Activated CD8-positive, alpha-beta memory T cell treated with anti-CD3 and anti-CD28 coated beads, Interleukin-2, amount 10 ng/mL, durations not matched to agents 7 days and 5 days (primary cell): ENCODE measurements around the gene KIAA1671. TPM values are rescaled to one million over a fixed set of nuclear protein-coding genes. Genes with fewer than 3 reads are reported as not detected.
A peak's percentile ranks its signal among the peaks of the same experiment; 100 is the strongest.

ENCODE experiments used
- ATAC-seq: fragments of 150-1000 bp; cut with Tn5 transposase; one replicate; pipeline ENCODE4 v1.10.0; 2021; ENCODE audit warnings: moderate library complexity
- CTCF ChIA-PET: fragments of 350-600 bp; sonication (Branson Sonifier 250); formaldehyde crosslinking; loops from one replicate; lab custom pipeline; 2021; ENCODE audit warnings: antibody characterized with exemption; lab: Charles Lee
- DNase-seq: peaks from one replicate; pipeline ENCODE4 v3.0.0-alpha.2; 2020
- H3K27ac Mint-ChIP-seq: one replicate; pipeline ENCODE4 v1.8.0; 2021; ENCODE audit warnings: mild to moderate bottlenecking, mixed read lengths
- H3K27me3 Mint-ChIP-seq: one replicate; pipeline ENCODE4 v1.8.0; 2021; ENCODE audit warnings: mixed read lengths
- H3K36me3 Mint-ChIP-seq: one replicate; pipeline ENCODE4 v1.8.0; 2021; ENCODE audit warnings: mild to moderate bottlenecking, mixed read lengths
- H3K4me1 Mint-ChIP-seq: one replicate; pipeline ENCODE4 v1.8.0; 2021; ENCODE audit warnings: mixed read lengths
- H3K4me3 Mint-ChIP-seq: one replicate; pipeline ENCODE4 v1.8.0; 2021; ENCODE audit warnings: mild to moderate bottlenecking, moderate library complexity, mixed read lengths
- H3K9me3 Mint-ChIP-seq: one replicate; pipeline ENCODE4 v1.8.0; 2022; ENCODE audit warnings: low read depth, mixed read lengths
- total RNA-seq, 2 experiments: library from RNA; stranded (reverse); gene quantifications; one replicate each; pipeline ENCODE4 v1.2.3, GENCODE V29; 2021

Gene KIAA1671
- total RNA-seq, 2 experiments from 2014 or later = 11.4 to 20.1 TPM

- no peaks in the 10 kb centered on the region for H3K4me1 Mint-ChIP-seq
- ATAC-seq (no peak), DNase-seq (no peak)
- H3K9me3 Mint-ChIP-seq = no peaks in the 10 kb centered on the region
- H3K36me3 Mint-ChIP-seq = no peaks in the 10 kb centered on the region
- H3K4me3 Mint-ChIP-seq = no peak overlapping the region
- CTCF ChIA-PET = interaction anchor here (1.1 kb wide), 1 partner anchor 23 kb away, joined by 3 read pairs; no protein-coding TSS in a partner anchor
- no peaks in the 10 kb centered on the region for H3K27me3 Mint-ChIP-seq
- no peak overlapping the region for H3K27ac Mint-ChIP-seq
These were observed 150.2 kb downstream of the KIAA1671 start for GRCh38 chr22:25102722-25103121.

- no peaks in the 10 kb centered on the region for H3K27me3 Mint-ChIP-seq
- CTCF ChIA-PET = interaction anchor here (1.0 kb wide), 1 partner anchor 55 kb away, joined by 3 read pairs; no protein-coding TSS in a partner anchor
- ATAC-seq = no peak
- H3K4me1 Mint-ChIP-seq = no peaks in the 10 kb centered on the region
- H3K4me3 Mint-ChIP-seq = no peak overlapping the region
- H3K9me3 Mint-ChIP-seq = no peaks in the 10 kb centered on the region
- H3K27ac Mint-ChIP-seq = no peak overlapping the region
- H3K36me3 Mint-ChIP-seq = no peaks in the 10 kb centered on the region
- DNase-seq = no peak
These were observed 151.9 kb downstream of the KIAA1671 start for GRCh38 chr22:25104367-25104766.

DNA sequence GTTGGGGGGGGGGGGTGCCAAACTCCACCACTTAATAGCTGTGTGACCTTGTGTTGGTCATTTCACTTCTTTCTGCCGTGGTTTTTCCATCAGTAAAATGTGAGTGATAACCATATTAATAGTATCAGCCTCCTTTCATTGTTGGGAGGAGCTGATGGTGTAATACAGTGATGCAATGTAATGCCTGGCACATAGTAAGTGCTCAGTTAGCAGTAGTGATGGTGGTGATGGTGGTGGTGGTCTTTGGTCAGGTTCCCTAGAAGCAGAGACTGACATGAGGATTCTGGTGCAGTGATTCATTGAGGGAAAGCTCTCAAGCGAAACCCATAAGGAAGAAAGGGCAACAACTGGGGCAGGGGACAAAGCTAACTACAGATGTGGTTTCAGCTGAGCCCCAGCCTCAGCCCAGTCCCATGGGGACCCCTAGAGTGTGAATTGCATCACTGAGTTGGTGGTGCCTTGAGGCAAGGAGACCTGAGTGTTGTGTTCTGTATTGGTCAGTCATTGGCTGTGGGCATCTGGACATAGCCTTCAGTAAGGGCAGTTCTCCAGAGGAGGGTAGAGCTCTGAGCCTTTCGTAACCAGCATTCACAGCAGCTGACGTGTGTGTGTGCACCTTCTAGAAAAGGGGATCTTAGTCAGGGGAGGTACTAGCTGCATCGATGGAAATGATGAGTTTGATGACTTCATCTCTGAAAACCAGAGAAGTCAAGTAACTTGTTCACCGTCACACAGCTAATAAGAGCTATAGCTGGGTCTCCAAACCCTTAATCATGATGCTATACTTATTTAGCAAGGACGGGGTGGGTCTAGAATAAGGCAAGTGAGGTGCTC lies 153.5 kb downstream of the KIAA1671 start:
- Mint-ChIP-seq H3K36me3 (no peaks in the 10 kb centered on the region), H3K27me3 (no peaks in the 10 kb centered on the region), H3K9me3 (no peaks in the 10 kb centered on the region), H3K4me3 (no peak overlapping the region), H3K27ac (no peak overlapping the region), H3K4me1 (peaks cover 7% of the 10 kb centered on the region)
- ATAC-seq = no peak
- DNase-seq = no peak
- CTCF ChIA-PET = interaction anchor here (1.5 to 1.9 kb wide), 2 partner anchors 11 to 29 kb away, joined by 3 to 6 read pairs; no protein-coding TSS in a partner anchor

DNA sequence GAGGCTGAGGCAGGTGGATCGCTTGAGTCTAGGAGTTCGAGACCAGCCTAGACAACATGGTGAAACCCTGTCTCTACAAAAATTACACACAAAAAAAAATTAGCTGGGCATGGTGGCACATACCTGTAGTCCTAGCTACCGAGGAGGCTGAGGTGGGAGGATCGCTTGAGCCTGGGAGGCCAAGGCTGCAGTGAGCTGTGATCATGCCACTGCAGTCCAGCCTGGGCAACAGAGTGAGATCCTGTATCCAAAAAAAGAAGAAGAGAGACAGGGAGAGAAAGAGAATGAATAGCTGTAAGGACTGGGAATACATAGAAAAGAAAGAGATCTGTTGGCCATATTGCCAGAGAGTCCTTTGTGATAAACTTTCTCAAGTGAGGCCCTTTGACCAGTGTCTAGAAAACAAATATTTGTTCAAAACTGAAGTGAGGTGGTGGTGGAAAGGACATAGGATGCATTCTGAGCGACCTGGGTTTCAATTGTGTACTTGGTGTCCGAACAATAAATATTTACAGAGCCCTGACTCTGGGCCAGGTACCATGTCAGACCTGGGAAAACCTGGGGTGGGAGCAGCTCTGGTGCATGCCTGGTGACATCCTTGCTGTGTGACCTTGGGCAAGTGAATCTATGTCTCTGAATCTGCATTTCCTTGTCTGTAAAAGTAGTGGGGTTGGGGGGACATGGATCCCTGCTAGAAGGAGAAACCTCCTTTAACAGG lies 157.5 kb downstream of the KIAA1671 start:
- CTCF ChIA-PET = interaction anchor here (0.6 to 3.6 kb wide), 13 partner anchors 14 to 224 kb away, joined by 3 to 23 read pairs (median 3); no protein-coding TSS in a partner anchor
- H3K27ac Mint-ChIP-seq = no peak overlapping the region

GRCh38 chr22:25110596-25110845 lies 158.0 kb downstream of the KIAA1671 start:
- no peaks in the 10 kb centered on the region for H3K9me3 Mint-ChIP-seq
- no peaks in the 10 kb centered on the region for H3K27me3 Mint-ChIP-seq
- CTCF ChIA-PET = interaction anchor here (1.1 to 3.6 kb wide), 12 partner anchors 14 to 223 kb away, joined by 3 to 23 read pairs (median 3); no protein-coding TSS in a partner anchor
- ATAC-seq (no peak), DNase-seq (no peak)
- peak overlapping the region; percentile 65 for H3K4me3 Mint-ChIP-seq
- no peak overlapping the region for H3K27ac Mint-ChIP-seq
- peaks cover 10% of the 10 kb centered on the region for H3K4me1 Mint-ChIP-seq
- H3K36me3 Mint-ChIP-seq = no peaks in the 10 kb centered on the region

More for the DNA sequence above, 157.5 kb downstream of the KIAA1671 start:
- DNase-seq (no peak), ATAC-seq (no peak)
- H3K4me1 Mint-ChIP-seq = peaks cover 10% of the 10 kb centered on the region
- no peaks in the 10 kb centered on the region for H3K9me3 Mint-ChIP-seq
- H3K4me3 Mint-ChIP-seq = no peak overlapping the region
- no peaks in the 10 kb centered on the region for H3K36me3 Mint-ChIP-seq
- H3K27me3 Mint-ChIP-seq = no peaks in the 10 kb centered on the region

DNA sequence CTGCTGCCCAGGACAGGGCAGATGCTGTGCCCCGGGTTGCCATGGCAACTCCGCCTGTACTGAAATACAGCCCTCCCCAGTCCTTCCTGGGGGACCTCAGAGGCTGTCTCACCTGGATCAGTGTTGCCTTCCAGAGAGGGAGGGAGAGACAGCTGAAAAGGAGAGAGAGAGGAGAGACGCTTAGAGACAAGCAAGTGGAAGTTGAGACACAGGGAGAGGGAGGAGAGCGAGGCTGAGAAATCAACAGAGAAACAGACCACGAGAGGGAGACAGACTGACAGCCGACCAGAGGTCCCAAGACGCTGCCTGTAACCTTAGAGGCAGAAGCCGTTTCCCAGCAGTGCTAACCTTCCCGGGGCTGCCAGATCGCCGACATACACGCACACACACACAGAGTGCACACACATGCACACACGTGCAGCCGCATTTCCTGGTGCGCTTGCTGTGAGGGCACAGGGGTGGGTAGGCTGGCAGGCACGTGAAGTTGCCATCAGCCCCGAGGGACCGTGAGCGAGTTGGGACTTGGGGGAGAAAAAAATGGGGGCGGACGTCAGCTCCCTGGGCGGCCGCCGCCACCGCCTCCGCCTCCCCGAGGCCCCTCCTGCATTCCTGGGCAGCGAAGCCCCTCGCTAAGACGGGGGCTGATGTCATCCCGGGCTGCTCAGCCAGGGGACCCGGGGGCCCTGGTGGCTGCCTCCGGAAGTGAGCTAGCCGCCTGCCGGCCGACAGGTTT lies 158.5 kb downstream of the KIAA1671 start:
- no peaks in the 10 kb centered on the region for H3K36me3 Mint-ChIP-seq
- CTCF ChIA-PET = interaction anchor here (0.7 to 3.6 kb wide), 18 partner anchors 13 to 223 kb away, joined by 3 to 23 read pairs (median 3); no protein-coding TSS in a partner anchor
- peak; percentile 90 for ATAC-seq
- DNase-seq = peak; percentile 61
- peak overlapping the region; percentile 65 for H3K4me3 Mint-ChIP-seq
- peaks cover 10% of the 10 kb centered on the region for H3K4me1 Mint-ChIP-seq
- H3K27ac Mint-ChIP-seq = peak overlapping the region; percentile 35
- no peaks in the 10 kb centered on the region for H3K27me3 Mint-ChIP-seq
- no peaks in the 10 kb centered on the region for H3K9me3 Mint-ChIP-seq

DNA sequence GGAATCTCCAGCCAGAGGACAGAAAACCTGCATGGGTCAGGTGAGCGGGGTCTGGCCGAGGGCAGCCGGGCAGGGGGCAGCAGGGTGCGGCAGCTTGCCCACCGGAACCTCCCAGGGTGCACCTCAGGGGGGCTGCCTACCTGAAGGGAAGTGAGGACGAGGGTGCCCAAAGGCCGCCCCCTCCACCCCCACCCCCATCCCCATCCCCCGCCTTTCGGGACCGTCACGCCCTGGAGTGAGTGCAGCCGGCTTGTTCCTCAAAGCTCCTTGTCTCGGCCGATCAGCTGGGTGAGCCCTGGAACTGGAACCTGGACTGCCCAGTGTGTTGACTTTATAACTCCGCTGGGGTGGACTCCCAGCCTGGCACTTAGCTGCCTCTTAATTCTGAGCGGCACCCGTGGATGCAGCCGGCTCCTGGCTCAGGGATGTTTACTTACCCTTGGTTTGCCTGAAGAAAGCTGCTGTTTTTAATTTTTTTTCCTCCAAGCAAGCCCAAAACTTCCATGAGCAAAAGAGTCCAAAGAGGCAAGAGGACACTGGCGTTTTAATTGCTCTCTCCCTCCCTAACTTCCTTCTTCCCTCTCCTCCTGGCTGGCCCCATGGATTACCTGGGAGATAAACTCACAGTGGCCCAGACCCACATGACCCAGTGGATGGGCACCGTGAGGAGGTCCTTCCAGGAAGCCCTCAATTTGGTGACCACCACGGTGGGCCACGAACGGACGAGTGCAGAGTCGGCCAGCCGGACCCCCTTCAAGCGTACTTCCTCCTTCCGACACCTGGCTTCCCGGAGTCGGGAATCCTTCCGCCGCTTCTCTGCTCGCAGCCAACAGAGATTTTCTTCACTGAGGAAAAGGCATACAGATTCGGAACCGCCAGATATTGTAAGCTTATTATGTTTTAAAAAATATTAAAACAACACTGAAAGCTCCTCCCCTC lies 159.3 kb downstream of the KIAA1671 start:
- DNase-seq (no peak), ATAC-seq (no peak)
- Mint-ChIP-seq H3K27me3 (no peaks in the 10 kb centered on the region), H3K36me3 (no peaks in the 10 kb centered on the region), H3K4me1 (peaks cover 10% of the 10 kb centered on the region), H3K4me3 (no peak overlapping the region), H3K9me3 (no peaks in the 10 kb centered on the region), H3K27ac (no peak overlapping the region)
- CTCF ChIA-PET = interaction anchor here (0.7 to 3.6 kb wide), 15 partner anchors 13 to 222 kb away, joined by 3 to 23 read pairs (median 3); no protein-coding TSS in a partner anchor

DNA sequence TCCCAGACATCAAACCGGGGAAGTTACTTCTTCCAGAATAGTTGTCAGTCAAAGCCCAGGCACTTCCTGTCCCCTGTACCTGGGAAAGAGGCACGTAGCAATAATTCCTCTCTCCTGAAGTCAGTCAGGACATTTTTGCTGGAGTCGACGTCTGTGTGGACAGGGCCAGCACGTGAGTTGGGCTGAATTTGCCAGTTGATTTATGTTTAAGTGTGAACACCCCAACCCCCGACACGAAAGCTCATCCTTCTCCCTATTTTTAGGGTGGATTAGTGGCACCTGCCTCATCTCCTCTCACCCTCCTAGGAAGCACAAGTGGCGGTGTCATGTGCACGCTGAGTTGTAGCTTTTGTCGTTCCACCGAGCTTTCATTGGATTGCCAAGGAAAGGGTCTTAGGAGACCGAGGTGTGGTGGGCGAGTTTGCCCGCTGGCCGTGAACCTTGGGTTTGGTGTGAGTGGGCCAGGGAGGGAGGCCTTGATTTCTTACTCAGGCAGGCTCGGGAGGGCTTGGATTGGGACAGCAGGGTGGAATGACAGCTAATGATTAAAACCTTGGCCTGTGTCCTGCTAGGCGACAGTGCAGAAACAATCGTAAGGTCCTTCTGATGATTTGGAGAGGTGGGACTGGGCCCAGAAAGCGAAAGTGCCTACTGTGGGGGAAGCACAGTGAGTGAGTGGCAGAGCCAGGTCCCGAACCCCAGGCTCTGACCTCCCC lies 160.2 kb downstream of the KIAA1671 start:
- CTCF ChIA-PET = interaction anchor here (0.9 to 3.6 kb wide), 2 partner anchors 12 to 32 kb away, joined by 3 to 23 read pairs; no protein-coding TSS in a partner anchor
- Mint-ChIP-seq H3K27ac (no peak overlapping the region), H3K4me1 (peaks cover 10% of the 10 kb centered on the region), H3K4me3 (no peak overlapping the region), H3K36me3 (no peaks in the 10 kb centered on the region), H3K9me3 (no peaks in the 10 kb centered on the region), H3K27me3 (no peaks in the 10 kb centered on the region)
- ATAC-seq (no peak), DNase-seq (no peak)

GRCh38 chr22:25113316-25113721 lies 160.8 kb downstream of the KIAA1671 start:
- DNase-seq (no peak), ATAC-seq (no peak)
- no peak overlapping the region for H3K27ac Mint-ChIP-seq
- H3K36me3 Mint-ChIP-seq = peaks cover 1% of the 10 kb centered on the region
- CTCF ChIA-PET = interaction anchor here (0.9 kb wide), 1 partner anchor 12 kb away, joined by 3 read pairs; no protein-coding TSS in a partner anchor
- no peaks in the 10 kb centered on the region for H3K27me3 Mint-ChIP-seq
- peaks cover 10% of the 10 kb centered on the region for H3K4me1 Mint-ChIP-seq
- H3K4me3 Mint-ChIP-seq = no peak overlapping the region
- H3K9me3 Mint-ChIP-seq = no peaks in the 10 kb centered on the region

DNA sequence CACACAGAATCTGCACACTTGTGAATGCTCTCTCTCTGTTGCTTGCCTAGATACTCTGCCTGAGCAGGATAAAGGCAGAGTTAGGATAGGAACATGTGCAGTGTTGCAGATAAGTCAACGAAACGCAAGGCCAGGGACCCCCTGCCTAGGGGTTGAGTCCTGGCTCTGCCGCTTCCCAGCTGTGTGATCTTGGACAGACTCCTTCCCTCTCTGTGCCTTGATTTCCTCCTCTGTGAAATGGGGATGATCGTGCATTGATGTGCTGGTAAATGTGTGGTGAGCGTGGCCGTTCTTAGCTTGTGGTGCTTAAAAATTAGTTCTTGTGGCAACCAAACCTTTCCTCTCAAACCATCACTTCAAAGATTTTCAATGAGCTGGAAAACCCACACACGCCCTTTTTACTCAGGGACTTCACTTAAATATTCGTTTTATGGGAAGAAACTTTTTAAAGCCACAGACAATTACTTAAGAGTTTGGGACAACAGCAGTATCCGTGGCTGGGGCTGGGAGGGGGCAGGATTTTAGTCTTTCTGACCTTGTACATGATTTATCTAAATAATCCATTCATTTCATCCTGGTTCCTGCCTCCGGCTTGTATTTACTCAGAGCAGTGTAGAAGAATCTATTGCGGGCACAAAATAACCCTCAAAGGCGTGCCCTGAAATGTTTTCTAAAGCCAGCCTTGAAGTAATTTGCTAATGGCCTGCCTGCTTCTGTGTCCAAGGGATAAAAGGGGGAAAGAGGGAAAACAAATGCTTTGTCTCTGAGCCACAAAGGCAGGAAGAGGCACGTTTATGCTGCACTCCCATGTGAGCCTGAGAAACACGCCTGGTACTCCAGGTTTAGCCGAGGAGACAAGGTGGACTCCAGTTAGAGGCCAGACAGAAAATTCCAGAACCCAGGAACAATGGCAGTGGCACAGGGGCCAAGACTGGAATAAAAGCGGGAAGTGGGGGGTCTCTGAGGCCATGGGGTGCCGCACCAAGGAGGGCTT lies 162.2 kb downstream of the KIAA1671 start:
- Mint-ChIP-seq H3K27me3 (no peaks in the 10 kb centered on the region), H3K4me3 (no peak overlapping the region), H3K36me3 (peaks cover 1% of the 10 kb centered on the region), H3K9me3 (no peaks in the 10 kb centered on the region), H3K4me1 (peaks cover 10% of the 10 kb centered on the region), H3K27ac (no peak overlapping the region)
- CTCF ChIA-PET = interaction anchor here (0.6 kb wide), 1 partner anchor 336 kb away, joined by 4 read pairs; no protein-coding TSS in a partner anchor
- DNase-seq = no peak
- ATAC-seq = no peak

DNA sequence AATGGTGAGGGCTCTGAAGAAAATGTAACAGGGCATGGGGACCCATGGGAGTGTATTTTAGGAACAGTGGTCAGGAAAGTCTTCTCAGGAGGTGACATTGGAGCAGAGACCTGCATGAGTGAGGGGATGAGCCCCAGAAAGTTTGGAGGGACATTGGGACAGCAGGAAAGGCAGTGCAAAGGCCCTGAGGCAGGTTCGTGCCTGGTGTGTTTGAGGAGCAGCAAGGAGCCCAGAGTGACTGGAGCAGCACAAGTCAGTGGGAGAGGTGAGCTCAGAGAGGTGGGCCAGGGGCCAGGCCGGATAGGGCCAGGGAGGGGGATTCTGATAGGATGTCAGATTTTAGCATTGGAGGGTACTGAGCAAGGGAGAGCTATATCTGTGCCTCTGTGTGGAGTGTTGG lies 167.1 kb downstream of the KIAA1671 start:
- CTCF ChIA-PET = interaction anchor here (0.5 kb wide), 1 partner anchor 342 kb away, joined by 3 read pairs; no protein-coding TSS in a partner anchor
- H3K4me1 Mint-ChIP-seq = no peaks in the 10 kb centered on the region

More for the DNA sequence above, 167.1 kb downstream of the KIAA1671 start:
- Mint-ChIP-seq H3K27me3 (no peaks in the 10 kb centered on the region), H3K27ac (no peak overlapping the region), H3K4me3 (no peak overlapping the region), H3K9me3 (no peaks in the 10 kb centered on the region), H3K36me3 (peaks cover 9% of the 10 kb centered on the region)
- DNase-seq (no peak), ATAC-seq (no peak)
